ENCODE results near the gene KCNQ1OT1.

Gene KCNQ1OT1

GRCh38 chr11:2586793-2587131 is 113.0 kb downstream of the KCNQ1OT1 start:
- FAIRE-seq, result no peak
- TF ChIP-seq, protein P1, sequence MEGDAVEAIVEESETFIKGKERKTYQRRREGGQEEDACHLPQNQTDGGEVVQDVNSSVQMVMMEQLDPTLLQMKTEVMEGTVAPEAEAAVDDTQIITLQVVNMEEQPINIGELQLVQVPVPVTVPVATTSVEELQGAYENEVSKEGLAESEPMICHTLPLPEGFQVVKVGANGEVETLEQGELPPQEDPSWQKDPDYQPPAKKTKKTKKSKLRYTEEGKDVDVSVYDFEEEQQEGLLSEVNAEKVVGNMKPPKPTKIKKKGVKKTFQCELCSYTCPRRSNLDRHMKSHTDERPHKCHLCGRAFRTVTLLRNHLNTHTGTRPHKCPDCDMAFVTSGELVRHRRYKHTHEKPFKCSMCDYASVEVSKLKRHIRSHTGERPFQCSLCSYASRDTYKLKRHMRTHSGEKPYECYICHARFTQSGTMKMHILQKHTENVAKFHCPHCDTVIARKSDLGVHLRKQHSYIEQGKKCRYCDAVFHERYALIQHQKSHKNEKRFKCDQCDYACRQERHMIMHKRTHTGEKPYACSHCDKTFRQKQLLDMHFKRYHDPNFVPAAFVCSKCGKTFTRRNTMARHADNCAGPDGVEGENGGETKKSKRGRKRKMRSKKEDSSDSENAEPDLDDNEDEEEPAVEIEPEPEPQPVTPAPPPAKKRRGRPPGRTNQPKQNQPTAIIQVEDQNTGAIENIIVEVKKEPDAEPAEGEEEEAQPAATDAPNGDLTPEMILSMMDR (IDR thresholded peaks at IDR 0.05; ENCODE audit: insufficient read depth, missing control alignments), result no peak
- no peak for DNase-seq (ENCODE audit: insufficient read length, low spot score)

- FAIRE-seq, result no peak
- DNase-seq (ENCODE audit: insufficient read length, low spot score), result no peak
- TF ChIP-seq, protein P1 (IDR thresholded peaks at IDR 0.05; ENCODE audit: insufficient read depth, missing control alignments), result no peak
Observed at GRCh38 chr11:2586087-2586792, 113.6 kb downstream of the KCNQ1OT1 start.

DNA sequence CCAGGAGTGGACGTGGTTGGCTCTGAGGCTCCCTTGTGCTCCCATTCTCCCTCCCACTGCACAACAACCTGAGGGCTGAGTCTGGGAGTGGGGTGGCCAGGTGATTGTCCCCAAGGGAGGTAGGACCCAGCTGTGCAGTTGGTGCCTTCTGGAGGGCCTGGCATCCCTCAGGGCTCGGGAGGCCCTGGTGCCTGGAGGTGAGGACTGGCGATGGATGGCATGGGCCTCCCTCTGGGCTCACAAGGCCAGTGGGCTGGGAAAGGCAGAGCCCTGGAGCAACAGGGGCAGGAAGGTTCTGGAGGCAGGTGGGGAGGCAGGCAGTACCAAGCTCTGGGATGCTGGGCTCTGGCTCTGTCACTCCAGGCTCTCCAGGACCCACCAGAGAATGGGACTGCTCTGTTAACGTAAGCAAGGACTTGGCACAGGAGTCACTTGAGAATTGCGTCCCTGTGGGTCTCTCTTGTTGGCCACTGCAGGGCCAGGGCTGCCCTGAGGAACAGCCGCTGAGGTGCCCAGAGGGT is 114.2 kb downstream of the KCNQ1OT1 start:
- TF ChIP-seq, protein P1 (IDR thresholded peaks at IDR 0.05; ENCODE audit: insufficient read depth, missing control alignments), result no peak
- DNase-seq (ENCODE audit: insufficient read length, low spot score) (no peak), FAIRE-seq (no peak)

DNA sequence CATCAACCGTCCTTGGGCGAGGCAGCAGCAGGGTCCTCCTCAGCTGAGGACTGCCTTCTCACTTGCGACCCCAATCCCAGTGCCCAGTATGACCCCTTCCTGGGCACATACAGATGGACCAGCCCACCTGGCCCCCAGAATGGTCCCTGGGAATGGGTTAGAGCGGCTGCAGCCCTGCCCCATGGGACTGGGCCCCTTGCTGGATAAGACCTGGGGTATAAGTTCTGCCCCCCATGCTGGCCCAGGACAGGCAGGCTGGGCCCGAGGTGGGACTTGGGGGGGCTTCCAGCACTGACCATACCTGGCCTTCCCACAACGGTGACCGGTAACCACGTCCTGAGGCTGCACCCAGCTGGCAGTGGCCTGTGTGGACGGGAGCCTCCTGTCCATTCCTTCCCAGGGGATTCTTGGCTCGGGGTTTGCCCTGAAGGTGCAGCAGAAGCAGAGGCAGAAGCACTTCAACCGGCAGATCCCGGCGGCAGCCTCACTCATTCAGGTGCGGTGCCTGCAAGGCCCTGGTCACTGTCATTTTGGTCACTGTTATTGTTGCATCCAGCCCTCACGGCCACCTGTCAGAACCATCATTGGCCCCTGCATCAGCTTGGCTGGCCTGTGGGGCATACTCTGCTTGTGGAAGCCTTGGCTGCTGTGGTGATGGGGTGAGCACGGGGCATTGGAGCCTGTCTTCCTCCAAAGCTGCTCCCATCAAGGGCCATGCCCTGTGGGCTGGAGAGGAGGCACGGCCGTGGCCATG is 114.8 kb downstream of the KCNQ1OT1 start:
- TF ChIP-seq, protein P1 (IDR thresholded peaks at IDR 0.05; ENCODE audit: insufficient read depth, missing control alignments), result no peak
- DNase-seq (ENCODE audit: insufficient read length, low spot score) (no peak), FAIRE-seq (no peak)

DNA sequence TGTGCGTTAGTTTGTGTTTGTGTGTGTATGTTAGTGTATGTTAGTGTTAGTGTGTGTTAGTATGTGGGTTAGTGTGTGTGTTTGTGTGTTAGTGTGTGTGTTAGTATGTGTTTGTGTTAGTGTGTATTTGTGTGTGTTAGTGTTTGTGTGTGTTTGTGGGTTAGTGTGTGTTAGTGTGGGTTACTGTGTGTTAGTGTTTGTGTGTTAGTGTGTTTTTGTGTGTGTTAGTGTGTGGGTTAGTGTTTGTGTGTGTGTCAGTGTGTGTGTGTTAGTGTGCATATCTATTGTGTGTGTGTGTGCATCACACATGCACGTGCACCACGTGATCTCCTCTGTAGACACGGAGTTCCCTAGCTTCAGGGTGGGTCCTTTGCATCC is 115.4 kb downstream of the KCNQ1OT1 start:
- FAIRE-seq (no peak), DNase-seq (ENCODE audit: insufficient read length, low spot score) (no peak)
- TF ChIP-seq, protein P1 (IDR thresholded peaks at IDR 0.05; ENCODE audit: insufficient read depth, missing control alignments), result no peak

- FAIRE-seq (no peak), DNase-seq (ENCODE audit: insufficient read length, low spot score) (no peak)
- TF ChIP-seq, protein P1 (IDR thresholded peaks at IDR 0.05; ENCODE audit: insufficient read depth, missing control alignments), result no peak
Observed at GRCh38 chr11:2583605-2583958, 116.2 kb downstream of the KCNQ1OT1 start.
